HUES64 (cell line): ENCODE measurements around the gene AEN.

Experiments
- H3K27ac ChIP-seq: 2 replicates; pipeline ENCODE4 v1.7.0; 2013; ENCODE audit warnings: low read depth, low read length, inconsistent platforms
- H3K27me3 ChIP-seq: 2 replicates; pipeline ENCODE4 v1.6.1; 2013; ENCODE audit warnings: mild to moderate bottlenecking, low read length; ENCODE audit not compliant: insufficient read depth
- H3K36me3 ChIP-seq: 2 replicates; pipeline ENCODE4 v1.6.1; 2013; ENCODE audit warnings: mild to moderate bottlenecking, low read length; ENCODE audit not compliant: insufficient read depth
- H3K4me1 ChIP-seq: 2 replicates; pipeline ENCODE4 v1.6.1; 2013; ENCODE audit warnings: mild to moderate bottlenecking, low read length, moderate library complexity; ENCODE audit not compliant: insufficient read depth
- H3K4me3 ChIP-seq: 2 replicates; pipeline ENCODE4 v1.5.1; 2013; ENCODE audit warnings: mild to moderate bottlenecking, low read length, moderate library complexity
- H3K9ac ChIP-seq: 2 replicates; pipeline ENCODE4 v1.6.1; 2013; ENCODE audit warnings: mild to moderate bottlenecking, low read depth, low read length
- H3K9me3 ChIP-seq: 2 replicates; pipeline ENCODE4 v1.6.1; 2013; ENCODE audit warnings: low read depth, low read length; ENCODE audit not compliant: insufficient read depth
- WGBS: fragments of 150-250, 120-280 bp; methylation state at CpG from one replicate; pipeline ENCODE4 v1.1.7; 2013; ENCODE audit warnings: missing lambda C conversion rate; 5-methylcytosine and 5-hydroxymethylcytosine counted together

The AEN gene

DNA sequence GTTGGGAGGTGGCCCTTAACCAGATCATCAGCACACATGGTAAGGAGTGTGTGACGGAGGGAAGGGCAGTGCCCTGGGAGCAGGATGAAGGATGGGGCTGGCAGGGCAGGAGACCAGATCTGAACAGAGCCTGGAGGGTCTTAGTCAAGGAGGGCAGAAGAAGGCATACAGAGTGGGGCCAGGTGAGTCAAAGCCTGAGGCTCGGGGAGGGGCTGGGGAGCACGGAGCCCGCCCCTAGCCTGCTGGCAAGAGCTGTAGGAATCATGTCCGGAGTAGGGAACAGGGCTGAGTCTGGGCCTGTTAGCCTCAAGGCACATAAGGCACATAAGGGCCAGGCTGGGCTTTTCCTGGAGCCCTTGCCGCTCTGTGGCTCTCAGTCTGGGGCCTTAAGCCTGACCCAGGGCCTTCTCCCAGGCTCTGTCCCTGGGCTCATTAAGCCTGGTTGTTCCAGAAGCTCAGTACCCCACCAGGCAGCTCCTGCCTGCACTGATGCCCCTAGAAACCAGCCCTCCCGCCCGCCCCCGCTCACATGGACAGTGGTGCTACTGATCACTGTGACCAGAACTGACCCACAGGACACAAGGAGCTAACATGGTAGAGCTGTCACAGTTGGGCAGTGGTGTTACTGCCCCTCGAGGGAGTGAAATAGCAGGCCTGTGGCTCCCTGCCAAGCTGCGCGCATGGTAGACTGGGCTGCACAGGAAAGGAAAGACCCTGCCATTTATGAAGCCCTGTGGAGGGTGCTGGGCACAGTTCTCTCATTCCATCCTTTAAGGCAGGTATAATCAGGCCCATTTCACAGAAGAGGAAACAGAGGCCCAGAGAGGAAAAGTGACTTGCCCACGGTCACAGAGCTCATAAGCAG is 32.3 kb downstream of the AEN start:
- no peaks in the 10 kb centered on the region for H3K36me3 ChIP-seq
- WGBS, result 88% methylated on average over 13 of the region's 13 CpGs
- H3K4me3 ChIP-seq, result no peak overlapping the region
- H3K9ac ChIP-seq, result no peak overlapping the region
- no peaks in the 10 kb centered on the region for H3K27me3 ChIP-seq
- no peak overlapping the region for H3K27ac ChIP-seq
- no peaks in the 10 kb centered on the region for H3K9me3 ChIP-seq
- no peaks in the 10 kb centered on the region; the same call in 1 of the 2 replicates for H3K4me1 ChIP-seq

DNA sequence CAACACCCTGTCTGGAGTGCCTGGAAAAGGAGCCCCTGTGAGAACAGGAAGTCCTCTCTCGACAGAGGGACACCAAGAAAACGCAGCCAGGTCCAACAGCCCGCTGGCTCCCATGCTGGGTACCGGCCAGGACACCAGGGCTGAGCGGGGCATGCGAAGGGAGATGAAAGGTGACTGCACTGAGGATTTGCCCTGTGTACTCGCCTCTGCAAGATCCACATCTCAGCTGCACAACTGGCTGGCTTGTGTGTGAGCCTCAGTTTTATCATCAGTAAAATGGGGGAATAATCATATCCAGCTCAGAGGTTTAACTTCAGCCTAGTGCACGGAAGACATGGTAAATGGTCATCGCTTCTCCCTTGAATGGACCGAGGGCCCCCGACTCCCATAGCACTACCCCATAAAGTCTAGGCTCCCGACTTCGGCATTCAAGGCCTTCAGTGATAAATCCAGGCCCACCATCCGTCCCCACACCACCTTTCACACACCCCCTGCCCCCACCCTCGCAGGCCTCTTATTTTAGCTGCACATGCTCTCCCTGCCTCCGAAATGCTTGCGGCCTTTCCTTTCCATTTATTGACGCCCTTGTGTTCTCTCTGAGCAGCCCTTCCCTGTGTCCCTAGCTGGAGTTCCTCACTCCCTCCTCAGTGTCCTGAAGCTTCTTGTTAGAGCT is 33.4 kb downstream of the AEN start:
- no peaks in the 10 kb centered on the region for H3K9me3 ChIP-seq
- H3K27me3 ChIP-seq, result no peaks in the 10 kb centered on the region
- H3K4me3 ChIP-seq, result no peak overlapping the region
- H3K9ac ChIP-seq, result no peak overlapping the region
- H3K27ac ChIP-seq, result no peak overlapping the region
- no peaks in the 10 kb centered on the region for H3K36me3 ChIP-seq
- 92% methylated on average over 18 of the region's 18 CpGs for WGBS
- H3K4me1 ChIP-seq, result no peaks in the 10 kb centered on the region; the same call in 1 of the 2 replicates

DNA sequence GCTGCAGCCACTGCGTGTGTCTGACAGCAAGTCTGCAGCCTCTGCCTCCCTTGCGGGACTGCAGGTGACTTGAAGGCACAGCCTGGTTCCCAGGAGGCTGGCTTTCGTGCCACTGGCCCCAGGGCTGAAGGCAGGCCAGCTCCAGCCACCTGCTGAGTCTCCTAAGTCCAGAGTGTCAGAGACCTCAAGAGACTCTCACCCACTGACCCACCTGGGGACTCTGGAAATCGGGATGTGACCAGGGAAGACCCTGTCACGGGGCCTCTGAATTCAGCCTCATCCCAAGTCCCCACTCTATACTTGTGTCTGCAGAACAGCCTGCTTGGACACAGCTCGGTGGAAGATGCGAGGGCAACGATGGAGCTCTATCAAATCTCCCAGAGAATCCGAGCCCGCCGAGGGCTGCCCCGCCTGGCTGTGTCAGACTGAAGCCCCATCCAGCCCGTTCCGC is 34.0 kb downstream of the AEN start:
- Histone ChIP-seq H3K27ac (no peak overlapping the region), H3K36me3 (no peaks in the 10 kb centered on the region), H3K9ac (no peak overlapping the region), H3K4me3 (no peak overlapping the region), H3K27me3 (no peaks in the 10 kb centered on the region), H3K4me1 (no peaks in the 10 kb centered on the region; the same call in 1 of the 2 replicates), H3K9me3 (no peaks in the 10 kb centered on the region)
- 88% methylated on average over 14 of the region's 14 CpGs for WGBS

GRCh38 chr15:88655800-88656488 is 34.8 kb downstream of the AEN start:
- 98% methylated on average over 6 of the region's 8 CpGs for WGBS
- Histone ChIP-seq H3K9ac (no peak overlapping the region), H3K4me3 (no peak overlapping the region), H3K36me3 (no peaks in the 10 kb centered on the region), H3K9me3 (no peaks in the 10 kb centered on the region), H3K27ac (no peak overlapping the region), H3K4me1 (no peaks in the 10 kb centered on the region; the same call in 1 of the 2 replicates), H3K27me3 (no peaks in the 10 kb centered on the region)

DNA sequence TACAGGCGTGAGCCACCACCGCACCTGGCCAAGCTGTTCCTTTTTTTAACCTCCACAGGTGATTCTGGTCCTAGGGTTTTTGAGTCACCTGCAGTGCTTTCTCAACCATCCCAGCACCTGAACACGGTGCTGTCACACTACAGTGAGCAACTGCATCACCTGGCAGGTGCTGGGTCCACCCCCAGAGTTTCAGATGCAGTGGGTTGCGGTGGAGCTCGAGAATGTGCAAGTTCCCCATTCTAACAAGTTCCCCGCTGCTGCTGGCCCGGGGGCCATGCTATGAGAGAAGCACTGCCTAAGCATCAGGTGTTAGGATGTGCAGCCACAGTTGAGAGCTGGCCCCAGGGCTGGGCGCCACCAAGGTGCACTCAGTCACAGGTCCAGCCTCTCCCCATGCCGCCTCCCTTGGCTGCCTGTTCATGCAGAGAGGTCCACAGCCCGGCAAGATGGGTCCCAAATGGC is 35.7 kb downstream of the AEN start:
- WGBS, result 86% methylated on average over 10 of the region's 10 CpGs
- Histone ChIP-seq H3K9me3 (no peaks in the 10 kb centered on the region), H3K9ac (no peak overlapping the region), H3K36me3 (no peaks in the 10 kb centered on the region), H3K27ac (no peak overlapping the region), H3K4me3 (no peak overlapping the region), H3K4me1 (no peaks in the 10 kb centered on the region; the same call in 1 of the 2 replicates), H3K27me3 (no peaks in the 10 kb centered on the region)

DNA sequence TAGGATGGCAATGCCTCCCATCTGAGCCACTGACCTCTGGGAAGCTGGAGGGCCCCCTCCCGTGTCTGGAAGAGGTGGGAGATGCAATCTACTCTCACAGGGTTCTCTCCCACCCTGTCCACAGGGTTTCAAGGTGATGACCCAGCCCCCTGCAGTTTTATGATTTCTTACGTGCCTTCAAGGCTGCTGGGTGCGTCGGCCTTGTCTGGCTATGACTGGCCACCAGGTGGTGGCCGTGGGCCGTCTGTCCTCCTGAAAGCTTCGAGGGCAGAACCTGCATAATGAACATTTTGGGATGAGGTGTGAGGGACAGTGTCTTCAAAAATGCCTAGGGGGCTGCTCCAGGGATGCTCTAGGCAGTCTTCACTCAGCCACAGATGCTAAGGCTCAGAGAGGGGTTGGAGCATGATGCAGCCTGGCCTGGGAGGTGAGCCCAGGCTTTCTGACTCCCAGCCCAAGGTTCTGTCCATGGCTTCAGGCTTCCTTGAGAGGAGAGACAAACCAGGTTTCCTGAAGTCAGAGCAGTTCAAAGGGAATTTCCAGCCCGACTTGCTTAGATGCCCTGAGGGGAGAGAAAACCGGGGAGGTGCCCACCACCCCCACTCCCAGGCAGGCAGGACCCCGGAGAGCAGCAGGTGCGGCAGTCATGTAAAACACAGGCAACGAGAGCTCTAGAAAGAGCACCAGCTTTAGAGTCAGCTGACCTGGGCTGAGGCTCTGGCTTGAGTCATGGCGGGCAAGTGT is 36.4 kb downstream of the AEN start:
- no peaks in the 10 kb centered on the region; the same call in 1 of the 2 replicates for H3K4me1 ChIP-seq
- no peak overlapping the region for H3K4me3 ChIP-seq
- 0 out of 2 replicates have a peak, but pooled peaks cover 3% of the 10 kb centered on the region for H3K9me3 ChIP-seq
- no peaks in the 10 kb centered on the region for H3K36me3 ChIP-seq
- H3K9ac ChIP-seq, result no peak overlapping the region
- 41% methylated on average over 13 of the region's 13 CpGs for whole genome bisulfite sequencing
- no peak overlapping the region for H3K27ac ChIP-seq
- H3K27me3 ChIP-seq, result no peaks in the 10 kb centered on the region

- 0 out of 2 replicates have a peak, but pooled peaks cover 3% of the 10 kb centered on the region for H3K9me3 ChIP-seq
- H3K27ac ChIP-seq, result no peak overlapping the region
- 87% methylated on average over 13 of the region's 13 CpGs for WGBS
- H3K36me3 ChIP-seq, result no peaks in the 10 kb centered on the region
- no peak overlapping the region for H3K9ac ChIP-seq
- no peaks in the 10 kb centered on the region for H3K27me3 ChIP-seq
- H3K4me3 ChIP-seq, result no peak overlapping the region
- H3K4me1 ChIP-seq, result no peaks in the 10 kb centered on the region; the same call in 1 of the 2 replicates
Measured at GRCh38 chr15:88658070-88658965, 37.2 kb downstream of the AEN start.

GRCh38 chr15:88658972-88659931 is 38.1 kb downstream of the AEN start:
- Histone ChIP-seq H3K36me3 (no peaks in the 10 kb centered on the region), H3K9ac (no peak overlapping the region), H3K27me3 (no peaks in the 10 kb centered on the region), H3K9me3 (0 out of 2 replicates have a peak, but pooled peaks cover 3% of the 10 kb centered on the region), H3K4me3 (no peak overlapping the region), H3K4me1 (no peaks in the 10 kb centered on the region; the same call in 1 of the 2 replicates), H3K27ac (no peak overlapping the region)
- 82% methylated on average over 18 of the region's 18 CpGs for WGBS

GRCh38 chr15:88661041-88661700 is 40.0 kb downstream of the AEN start:
- H3K9me3 ChIP-seq, result 0 out of 2 replicates have a peak, but pooled peaks cover 3% of the 10 kb centered on the region
- H3K36me3 ChIP-seq, result no peaks in the 10 kb centered on the region
- H3K9ac ChIP-seq, result no peak overlapping the region
- H3K27ac ChIP-seq, result no peak overlapping the region
- no peaks in the 10 kb centered on the region; the same call in 1 of the 2 replicates for H3K4me1 ChIP-seq
- no peak overlapping the region for H3K4me3 ChIP-seq
- H3K27me3 ChIP-seq, result no peaks in the 10 kb centered on the region
